Retina (tissue), 1 donor: ENCODE data around the gene LILRA5.
"Not testable (repeated sequence)": the region's sequence is repeated elsewhere in the genome, so short reads cannot be mapped to it uniquely, and the experiment has no call there.

Source experiments
- DNase-seq: peaks from one replicate; pipeline ENCODE4 v3.0.0-alpha.2; 2016

The LILRA5 gene

GRCh38 chr19:54271587-54271986, 41.4 kb downstream of the LILRA5 start:
- DNase-seq = not testable (repeated sequence)

GRCh38 chr19:54271106-54271505, 41.9 kb downstream of the LILRA5 start:
- DNase-seq = no peak

- no peak for DNase-seq
Observed at GRCh38 chr19:54268936-54269335, 44.0 kb downstream of the LILRA5 start.

- peak; percentile 52 for DNase-seq
Observed at GRCh38 chr19:54266133-54266532, 46.8 kb downstream of the LILRA5 start.

- no peak for DNase-seq
Observed at GRCh38 chr19:54262470-54262869, 50.5 kb downstream of the LILRA5 start.

- DNase-seq = no peak
Observed at GRCh38 chr19:54262066-54262465, 50.9 kb downstream of the LILRA5 start.

- DNase-seq = no peak
Observed at GRCh38 chr19:54257116-54257480, 55.9 kb downstream of the LILRA5 start, which contains the start of gene LILRB5. LILRB5 (minus strand) TSS chr19:54257273; CDS start chr19:54257193, 80 bp downstream.
